ENCODE measurements around the gene NIPA2. TPM values are rescaled to one million over a fixed set of nuclear protein-coding genes. Genes with fewer than 3 reads are reported as not detected.

NIPA2 gene
- total RNA-seq, 1 experiment from 2014 or later, result 89.4 TPM

DNA sequence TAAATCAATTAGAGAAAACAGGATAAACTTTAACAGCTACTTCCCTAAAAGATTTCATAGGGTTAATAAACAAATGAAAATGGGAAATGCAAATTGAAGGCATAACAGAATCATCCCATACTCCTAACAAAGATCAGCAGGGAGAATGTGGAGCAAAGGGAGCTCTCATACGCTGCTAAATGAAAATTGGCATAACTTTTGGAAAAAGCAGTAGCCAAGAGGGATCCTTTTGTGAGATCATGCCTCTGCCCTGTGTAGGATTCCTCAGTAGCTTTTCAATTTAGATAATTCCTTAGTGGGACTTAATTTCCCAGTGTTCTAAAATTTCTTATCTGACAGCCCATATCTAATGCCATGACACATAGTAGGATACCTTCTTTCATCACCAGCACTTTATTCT lies 18.2 kb downstream of the NIPA2 start:
- H3K4me3 ChIP-seq (ENCODE audit: low read depth, low read length), result no peak overlapping the region
- no peaks in the 10 kb centered on the region for H3K27me3 ChIP-seq (replicated peaks; ENCODE audit: control insufficient read depth, insufficient read depth, low read length)
- intact Hi-C loops (cut with micrococcal nuclease; ENCODE audit: unreplicated experiment), result no loop called here
- Mint-ChIP-seq H3K9me3 (ENCODE audit: unreplicated experiment) (no peaks in the 10 kb centered on the region), H3K4me3 (ENCODE audit: unreplicated experiment) (no peak overlapping the region), H3K4me1 (ENCODE audit: low read depth, unreplicated experiment) (no peaks in the 10 kb centered on the region), H3K36me3 (ENCODE audit: insufficient read depth, unreplicated experiment) (peaks cover 91% of the 10 kb centered on the region), H3K27me3 (ENCODE audit: insufficient read depth, unreplicated experiment) (no peaks in the 10 kb centered on the region), H3K27ac (ENCODE audit: unreplicated experiment) (no peak overlapping the region)
- POLR2A ChIA-PET, result no interaction called here
- no peak for TF ChIP-seq CTCF (IDR thresholded peaks at IDR 0.05; ENCODE audit: insufficient read depth in 1 of 2, low read depth in 1 of 2, low read length in 1 of 2, severe bottlenecking in 1 of 2, unreplicated experiment in 1 of 2)
- no peak for DNase-seq
- no peaks in the 10 kb centered on the region for H3K9me3 ChIP-seq
- no peaks in the 10 kb centered on the region for H3K4me1 ChIP-seq
- peaks cover 2% of the 10 kb centered on the region for H3K36me3 ChIP-seq (ENCODE audit: control insufficient read depth, insufficient read depth, low read length)
- BruUV-seq (replicated peaks), result no TSS peak
- CTCF ChIA-PET, result no interaction called here

DNA sequence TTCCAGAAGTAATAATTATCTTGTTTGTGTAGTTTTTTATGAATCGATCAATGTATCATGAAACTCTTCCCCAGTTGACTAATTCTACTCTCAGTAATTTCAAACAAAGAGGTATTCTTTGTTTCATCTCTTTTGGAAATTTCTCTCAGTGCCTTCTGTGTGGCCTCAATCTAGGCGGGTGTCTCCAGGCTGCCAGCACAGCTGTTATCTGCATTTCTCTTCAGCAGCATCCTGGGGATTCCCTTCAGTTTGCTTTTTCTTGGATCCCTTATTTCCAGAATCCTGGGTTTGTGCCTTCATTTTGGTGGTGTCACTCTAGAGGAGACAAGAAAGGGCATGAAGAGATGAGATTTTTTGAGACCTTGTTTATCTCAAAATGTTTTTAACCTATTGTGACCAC lies 22.7 kb downstream of the NIPA2 start:
- Histone ChIP-seq H3K36me3 (ENCODE audit: control insufficient read depth, insufficient read depth, low read length) (peaks cover 4% of the 10 kb centered on the region), H3K4me1 (no peaks in the 10 kb centered on the region), H3K9me3 (no peaks in the 10 kb centered on the region), H3K4me3 (ENCODE audit: low read depth, low read length) (no peak overlapping the region), H3K27me3 (replicated peaks; ENCODE audit: control insufficient read depth, insufficient read depth, low read length) (no peaks in the 10 kb centered on the region)
- intact Hi-C loops (cut with micrococcal nuclease; ENCODE audit: unreplicated experiment), result loop anchor here (10.0 kb wide), 1 partner anchor 604 kb away; no protein-coding TSS in a partner anchor
- no peaks in the 10 kb centered on the region for H3K27me3 Mint-ChIP-seq (ENCODE audit: insufficient read depth, unreplicated experiment)
- H3K4me3 Mint-ChIP-seq (ENCODE audit: unreplicated experiment), result no peak overlapping the region
- POLR2A ChIA-PET, result no interaction called here
- H3K9me3 Mint-ChIP-seq (ENCODE audit: unreplicated experiment), result no peaks in the 10 kb centered on the region
- DNase-seq, result no peak
- peaks cover 98% of the 10 kb centered on the region for H3K36me3 Mint-ChIP-seq (ENCODE audit: insufficient read depth, unreplicated experiment)
- no peaks in the 10 kb centered on the region for H3K4me1 Mint-ChIP-seq (ENCODE audit: low read depth, unreplicated experiment)
- CTCF ChIA-PET, result interaction anchor here (0.6 kb wide), 1 partner anchor 609 kb away, joined by 3 read pairs; no protein-coding TSS in a partner anchor
- BruUV-seq (replicated peaks), result no TSS peak
- no peak for TF ChIP-seq CTCF (IDR thresholded peaks at IDR 0.05; ENCODE audit: insufficient read depth in 1 of 2, low read depth in 1 of 2, low read length in 1 of 2, severe bottlenecking in 1 of 2, unreplicated experiment in 1 of 2)
- H3K27ac Mint-ChIP-seq (ENCODE audit: unreplicated experiment), result no peak overlapping the region

DNA sequence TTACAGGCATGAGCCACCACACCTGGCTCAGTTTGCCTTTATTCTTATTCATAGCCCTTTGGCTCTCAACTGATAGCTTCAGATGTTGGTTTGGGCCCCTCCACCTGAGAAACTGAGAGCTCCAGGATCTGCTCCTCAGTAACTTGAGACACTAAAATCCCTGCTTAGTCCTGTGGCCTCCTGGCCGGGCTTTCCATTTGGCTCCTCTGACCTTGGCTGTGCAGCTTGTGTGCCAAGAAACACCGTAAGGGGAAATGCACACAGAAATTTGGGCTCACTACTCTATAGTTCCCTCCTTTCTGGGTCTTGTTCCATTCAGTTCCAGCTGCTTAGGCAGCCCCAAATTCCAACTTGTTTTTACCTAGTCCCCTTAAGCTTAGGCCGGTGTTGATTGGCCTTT lies 24.9 kb downstream of the NIPA2 start:
- H3K27ac Mint-ChIP-seq (ENCODE audit: unreplicated experiment), result no peak overlapping the region
- H3K4me3 Mint-ChIP-seq (ENCODE audit: unreplicated experiment), result no peak overlapping the region

More for the DNA sequence above, 24.9 kb downstream of the NIPA2 start:
- no peak for DNase-seq
- ChIA-PET POLR2A (no interaction called here), CTCF (no interaction called here)
- H3K27me3 Mint-ChIP-seq (ENCODE audit: insufficient read depth, unreplicated experiment), result no peaks in the 10 kb centered on the region
- H3K4me1 ChIP-seq, result no peaks in the 10 kb centered on the region
- H3K36me3 ChIP-seq (ENCODE audit: control insufficient read depth, insufficient read depth, low read length), result peaks cover 5% of the 10 kb centered on the region
- no peak overlapping the region for H3K4me3 ChIP-seq (ENCODE audit: low read depth, low read length)
- intact Hi-C loops (cut with micrococcal nuclease; ENCODE audit: unreplicated experiment), result loop anchor here (10.0 kb wide), 1 partner anchor 601 kb away; no protein-coding TSS in a partner anchor
- BruUV-seq (replicated peaks), result no TSS peak
- TF ChIP-seq CTCF (IDR thresholded peaks at IDR 0.05; ENCODE audit: insufficient read depth in 1 of 2, low read depth in 1 of 2, low read length in 1 of 2, severe bottlenecking in 1 of 2, unreplicated experiment in 1 of 2), result no peak
- no peaks in the 10 kb centered on the region for H3K9me3 Mint-ChIP-seq (ENCODE audit: unreplicated experiment)
- no peaks in the 10 kb centered on the region for H3K9me3 ChIP-seq
- H3K4me1 Mint-ChIP-seq (ENCODE audit: low read depth, unreplicated experiment), result no peaks in the 10 kb centered on the region
- H3K36me3 Mint-ChIP-seq (ENCODE audit: insufficient read depth, unreplicated experiment), result peaks cover 96% of the 10 kb centered on the region
- no peaks in the 10 kb centered on the region for H3K27me3 ChIP-seq (replicated peaks; ENCODE audit: control insufficient read depth, insufficient read depth, low read length)
